HCT116 (cell line): ENCODE data around the gene INSIG2. TPM values are rescaled to one million over a fixed set of nuclear protein-coding genes. Genes with fewer than 3 reads are reported as not detected.

ENCODE experiments used
- ATAC-seq: fragments of 200-7000 bp; cut with Tn5 transposase; 2 replicates; pipeline ENCODE4 v1.9.1; 2020; ENCODE audit warnings: mild to moderate bottlenecking, moderate library complexity
- BruUV-seq: library from RNA; stranded (reverse); fragments of 400-500 nt; replicated peaks from 2 replicates; lab custom pipeline; 2021; lab: Mats Ljungman, UMichigan
- CTCF ChIA-PET: fragments of 300-600 bp; sonication (Branson Sonifier 250); formaldehyde crosslinking; loops from one replicate; lab custom pipeline; 2021; ENCODE audit warnings: antibody characterized with exemption; lab: Charles Lee
- POLR2A ChIA-PET: fragments of 300-600, 350-600 bp; sonication (Branson Sonifier 250); formaldehyde crosslinking; loops from one replicate; lab custom pipeline; 2021; ENCODE audit warnings: antibody characterized with exemption; lab: Charles Lee
- RAD21 ChIA-PET, 2 experiments: fragments of 300-600 bp; sonication (Branson Sonifier 250); formaldehyde crosslinking; loops; one replicate each; lab custom pipeline; 2023; ENCODE audit warnings: low total read pairs in 2 of 2; ENCODE audit not compliant: uncharacterized antibody in 2 of 2, unreplicated experiment in 2 of 2, low non-redundant PET in 1 of 2; lab: Charles Lee
- DNase-seq: peaks from one replicate; pipeline ENCODE4 v3.0.0-alpha.2; 2010; ENCODE audit warnings: low read depth, low spot score
- H2AFZ ChIP-seq: fragments of 200-600 bp; shearing (Covaris generic), sonication (generic); 2 replicates; pipeline ENCODE4 v1.6.1; 2017; ENCODE audit warnings: low read depth, mixed run types, mixed read lengths, antibody characterized with exemption, low read length; ENCODE audit not compliant: poor library complexity, severe bottlenecking
- H3K27ac ChIP-seq: 2 replicates; pipeline ENCODE4 v1.5.1; 2012; ENCODE audit warnings: low read depth, low read length
- H3K27me3 ChIP-seq: fragments of 200-600 bp; sonication (generic); 2 replicates; pipeline ENCODE4 v1.6.1; 2016; ENCODE audit warnings: mixed run types, low read length, mixed read lengths; ENCODE audit not compliant: insufficient read depth
- H3K36me3 ChIP-seq, 2 experiments: fragments of 200-500 bp in 1 of 2; fragments of 200-600 bp in 1 of 2; sonication (Bioruptor generic) in 1 of 2; sonication (generic) in 1 of 2; 2 replicates each; pipeline versions ENCODE4 v1.5.1 to v1.6.1; 2014 to 2016; ENCODE audit warnings: low read length in 2 of 2, inconsistent platforms in 1 of 2, mixed read lengths in 1 of 2, mixed run types in 1 of 2; ENCODE audit not compliant: insufficient read depth in 2 of 2, control insufficient read depth in 1 of 2
- H3K4me1 ChIP-seq, 2 experiments: fragments of 200-600 bp in 1 of 2; sonication (generic) in 1 of 2; 2 replicates each; pipeline versions ENCODE4 v1.5.1 to v1.6.1; 2012 to 2017; ENCODE audit warnings: low read length in 2 of 2, inconsistent platforms in 1 of 2, mild to moderate bottlenecking in 1 of 2, mixed read lengths in 1 of 2, mixed run types in 1 of 2, moderate library complexity in 1 of 2; ENCODE audit not compliant: insufficient read depth in 2 of 2, control insufficient read depth in 1 of 2
- H3K4me2 ChIP-seq: fragments of 200-600 bp; sonication (generic); 2 replicates; pipeline ENCODE4 v1.6.1; 2017; ENCODE audit warnings: mixed run types, low read length, mixed read lengths
- H3K4me3 ChIP-seq, 2 experiments: fragments of 200-600 bp in 1 of 2; sonication (generic) in 1 of 2; replicated peaks in 1 of 2; 2 replicates each; pipeline ENCODE4 v1.5.1; 2011 to 2016; ENCODE audit warnings: low read length in 2 of 2, control low read depth in 1 of 2, low read depth in 1 of 2, mild to moderate bottlenecking in 1 of 2, mixed read lengths in 1 of 2, mixed run types in 1 of 2
- H3K79me2 ChIP-seq: fragments of 200-600 bp; sonication (generic); 2 replicates; pipeline ENCODE4 v1.6.1; 2017; ENCODE audit warnings: mild to moderate bottlenecking, mixed run types, low read length, moderate library complexity, mixed read lengths; ENCODE audit not compliant: insufficient read depth
- H3K9ac ChIP-seq: fragments of 200-600 bp; sonication (generic); 2 replicates; pipeline ENCODE4 v1.6.1; 2016; ENCODE audit warnings: low read length, mixed read lengths
- H3K9me2 ChIP-seq: fragments of 200-600 bp; sonication (generic), shearing (Covaris generic); 2 replicates; pipeline ENCODE4 v1.6.1; 2017; ENCODE audit warnings: mixed run types, mild to moderate bottlenecking, moderate library complexity; ENCODE audit not compliant: insufficient read depth
- H3K9me3 ChIP-seq, 2 experiments: fragments of 200-500 bp in 1 of 2; fragments of 200-600 bp in 1 of 2; sonication (Bioruptor generic) in 1 of 2; sonication (generic) in 1 of 2; 2 replicates each; pipeline ENCODE4 v1.6.1; 2014 to 2017; ENCODE audit warnings: low read length in 2 of 2, mixed read lengths in 2 of 2, inconsistent platforms in 1 of 2, low read depth in 1 of 2, mild to moderate bottlenecking in 1 of 2, mixed run types in 1 of 2, moderate library complexity in 1 of 2; ENCODE audit not compliant: control insufficient read depth in 1 of 2, insufficient read depth in 1 of 2
- H4K20me1 ChIP-seq: fragments of 200-600 bp; sonication (generic), shearing (Covaris generic); 2 replicates; pipeline ENCODE4 v1.6.1; 2017; ENCODE audit warnings: mixed run types, mild to moderate bottlenecking, moderate library complexity; ENCODE audit not compliant: insufficient read depth
- CBX3 ChIP-seq: IDR thresholded peaks from 2 replicates; pipeline ENCODE4 v1.6.1; 2012; ENCODE audit warnings: low read depth
- CEBPB ChIP-seq: IDR thresholded peaks from 2 replicates; pipeline ENCODE4 v1.6.1; 2012; ENCODE audit warnings: low read depth
- EGR1 ChIP-seq: IDR thresholded peaks from 2 replicates; pipeline ENCODE4 v1.6.1; 2012; ENCODE audit warnings: low read depth
- EZH2phosphoT487 ChIP-seq: fragments of 200-600 bp; IDR thresholded peaks from 2 replicates; pipeline ENCODE4 v1.6.1; 2018; ENCODE audit warnings: antibody characterized with exemption, borderline replicate concordance
- FOSL1 ChIP-seq: IDR thresholded peaks from 2 replicates; pipeline ENCODE4 v1.6.1; 2012; ENCODE audit warnings: low read depth
- POLR2A ChIP-seq: IDR thresholded peaks from 2 replicates; pipeline ENCODE4 v1.7.0; 2011; ENCODE audit warnings: borderline replicate concordance; ENCODE audit not compliant: insufficient read depth, insufficient read length; ENCODE audit errors: extremely low read depth
- SP1 ChIP-seq: IDR thresholded peaks from 2 replicates; pipeline ENCODE4 v1.6.1; 2012; ENCODE audit warnings: low read depth
- SRF ChIP-seq: IDR thresholded peaks from 2 replicates; pipeline ENCODE4 v1.6.1; 2012; ENCODE audit warnings: low read depth
- TCF7L2 ChIP-seq: IDR thresholded peaks from 2 replicates; pipeline ENCODE4 v1.7.0; 2011; ENCODE audit warnings: borderline replicate concordance, inconsistent platforms; ENCODE audit not compliant: insufficient read depth, insufficient read length; ENCODE audit errors: extremely low read depth
- intact Hi-C: fragments of 100-400 bp; cut with micrococcal nuclease; formaldehyde crosslinking; loops from 2 replicates; pipeline ENCODE4 v1.10.0; 2022
- total RNA-seq: library from RNA; stranded (reverse); gene quantifications from one replicate; pipeline ENCODE4 v1.2.1, GENCODE V29; 2021; ENCODE audit not compliant: unreplicated experiment
- TF ChIP-seq, protein P1 (sequence below): IDR thresholded peaks from 2 replicates; pipeline ENCODE4 v1.6.1; 2012; ENCODE audit warnings: low read depth
- TF ChIP-seq, protein P2 (sequence below): IDR thresholded peaks from 2 replicates; pipeline ENCODE4 v1.6.1; 2011; ENCODE audit warnings: mild to moderate bottlenecking, low read length, moderate library complexity; ENCODE audit not compliant: insufficient replicate concordance; ENCODE audit errors: extremely low read depth

The INSIG2 gene
- total RNA-seq, 1 experiment from 2014 or later = 21.8 TPM

DNA sequence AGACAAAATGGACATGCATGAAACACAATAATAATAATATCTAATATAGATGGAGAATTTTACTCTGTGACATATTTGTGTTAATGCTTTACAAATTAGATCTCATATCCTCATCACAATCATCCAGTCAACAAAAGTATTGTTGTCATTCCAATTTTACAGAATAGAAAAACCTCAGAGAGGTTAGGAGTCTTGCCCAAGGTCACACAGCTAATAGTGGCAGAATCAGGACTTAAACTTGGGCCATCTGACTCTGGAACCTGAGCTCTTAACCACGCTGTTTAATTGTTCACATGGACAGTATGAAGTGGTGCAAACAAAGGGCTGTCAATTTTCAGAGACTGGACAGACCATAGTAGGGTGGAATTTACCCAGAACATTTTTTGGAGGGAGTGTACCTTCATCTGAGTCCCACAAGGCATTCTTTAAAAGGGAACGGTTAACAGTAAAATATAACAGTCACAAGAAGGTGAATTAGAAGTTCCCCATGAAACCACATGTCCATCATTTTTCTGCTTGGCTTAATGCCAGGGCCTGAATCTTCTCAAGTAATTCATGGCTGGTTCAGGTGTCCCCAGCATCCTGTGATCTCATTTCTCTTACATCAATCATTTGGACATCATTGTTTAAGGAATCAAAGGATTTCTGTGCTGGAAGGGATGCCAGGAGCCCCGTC lies 39.0 kb upstream of the INSIG2 start:
- no peak overlapping the region for H3K4me2 ChIP-seq
- H4K20me1 ChIP-seq = no peaks in the 10 kb centered on the region
- no peak for TF ChIP-seq FOSL1
- TF ChIP-seq SP1 = no peak
- no peak for TF ChIP-seq SRF
- TF ChIP-seq, protein P1, sequence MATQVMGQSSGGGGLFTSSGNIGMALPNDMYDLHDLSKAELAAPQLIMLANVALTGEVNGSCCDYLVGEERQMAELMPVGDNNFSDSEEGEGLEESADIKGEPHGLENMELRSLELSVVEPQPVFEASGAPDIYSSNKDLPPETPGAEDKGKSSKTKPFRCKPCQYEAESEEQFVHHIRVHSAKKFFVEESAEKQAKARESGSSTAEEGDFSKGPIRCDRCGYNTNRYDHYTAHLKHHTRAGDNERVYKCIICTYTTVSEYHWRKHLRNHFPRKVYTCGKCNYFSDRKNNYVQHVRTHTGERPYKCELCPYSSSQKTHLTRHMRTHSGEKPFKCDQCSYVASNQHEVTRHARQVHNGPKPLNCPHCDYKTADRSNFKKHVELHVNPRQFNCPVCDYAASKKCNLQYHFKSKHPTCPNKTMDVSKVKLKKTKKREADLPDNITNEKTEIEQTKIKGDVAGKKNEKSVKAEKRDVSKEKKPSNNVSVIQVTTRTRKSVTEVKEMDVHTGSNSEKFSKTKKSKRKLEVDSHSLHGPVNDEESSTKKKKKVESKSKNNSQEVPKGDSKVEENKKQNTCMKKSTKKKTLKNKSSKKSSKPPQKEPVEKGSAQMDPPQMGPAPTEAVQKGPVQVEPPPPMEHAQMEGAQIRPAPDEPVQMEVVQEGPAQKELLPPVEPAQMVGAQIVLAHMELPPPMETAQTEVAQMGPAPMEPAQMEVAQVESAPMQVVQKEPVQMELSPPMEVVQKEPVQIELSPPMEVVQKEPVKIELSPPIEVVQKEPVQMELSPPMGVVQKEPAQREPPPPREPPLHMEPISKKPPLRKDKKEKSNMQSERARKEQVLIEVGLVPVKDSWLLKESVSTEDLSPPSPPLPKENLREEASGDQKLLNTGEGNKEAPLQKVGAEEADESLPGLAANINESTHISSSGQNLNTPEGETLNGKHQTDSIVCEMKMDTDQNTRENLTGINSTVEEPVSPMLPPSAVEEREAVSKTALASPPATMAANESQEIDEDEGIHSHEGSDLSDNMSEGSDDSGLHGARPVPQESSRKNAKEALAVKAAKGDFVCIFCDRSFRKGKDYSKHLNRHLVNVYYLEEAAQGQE = no peak
- no peak for TF ChIP-seq TCF7L2
- TF ChIP-seq CEBPB = no peak
- TF ChIP-seq, protein P2, sequence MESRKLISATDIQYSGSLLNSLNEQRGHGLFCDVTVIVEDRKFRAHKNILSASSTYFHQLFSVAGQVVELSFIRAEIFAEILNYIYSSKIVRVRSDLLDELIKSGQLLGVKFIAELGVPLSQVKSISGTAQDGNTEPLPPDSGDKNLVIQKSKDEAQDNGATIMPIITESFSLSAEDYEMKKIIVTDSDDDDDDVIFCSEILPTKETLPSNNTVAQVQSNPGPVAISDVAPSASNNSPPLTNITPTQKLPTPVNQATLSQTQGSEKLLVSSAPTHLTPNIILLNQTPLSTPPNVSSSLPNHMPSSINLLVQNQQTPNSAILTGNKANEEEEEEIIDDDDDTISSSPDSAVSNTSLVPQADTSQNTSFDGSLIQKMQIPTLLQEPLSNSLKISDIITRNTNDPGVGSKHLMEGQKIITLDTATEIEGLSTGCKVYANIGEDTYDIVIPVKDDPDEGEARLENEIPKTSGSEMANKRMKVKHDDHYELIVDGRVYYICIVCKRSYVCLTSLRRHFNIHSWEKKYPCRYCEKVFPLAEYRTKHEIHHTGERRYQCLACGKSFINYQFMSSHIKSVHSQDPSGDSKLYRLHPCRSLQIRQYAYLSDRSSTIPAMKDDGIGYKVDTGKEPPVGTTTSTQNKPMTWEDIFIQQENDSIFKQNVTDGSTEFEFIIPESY = no peak
- TF ChIP-seq EGR1 = no peak
- TF ChIP-seq EZH2phosphoT487 = no peak
- no peak for TF ChIP-seq POLR2A
- TF ChIP-seq CBX3 = no peak
- DNase-seq (no peak), ATAC-seq (no peak)
- H3K4me3 ChIP-seq = no peak overlapping the region
- H3K9me3 ChIP-seq = no peaks in the 10 kb centered on the region
- no peak overlapping the region for H3K27ac ChIP-seq
- ChIA-PET RAD21 (no interaction called here), POLR2A (no interaction called here), CTCF (no interaction called here)
- H3K9me2 ChIP-seq = no peaks in the 10 kb centered on the region
- intact Hi-C loops = loop anchor here (5.0 to 10.0 kb wide), 3 partner anchors 173 to 606 kb away; no protein-coding TSS in a partner anchor
- BruUV-seq = no TSS peak
- no peak overlapping the region for H3K9ac ChIP-seq
- H3K79me2 ChIP-seq = no peaks in the 10 kb centered on the region
- no peak overlapping the region for H2AFZ ChIP-seq
- H3K27me3 ChIP-seq = no peaks in the 10 kb centered on the region
- peaks cover 0 to 24% of the 10 kb centered on the region in 2 experiments; a peak in 2 of 4 replicates for H3K4me1 ChIP-seq
- no peaks in the 10 kb centered on the region for H3K36me3 ChIP-seq
